Rectal smooth muscle tissue (tissue), 1 donor: ENCODE measurements around the gene GRAMD1A.
"Not testable (repeated sequence)": the region's sequence is repeated elsewhere in the genome, so short reads cannot be mapped to it uniquely, and the experiment has no call there.

Experiments
- H3K27ac ChIP-seq: one replicate; pipeline ENCODE4 v1.7.0; 2013; ENCODE audit warnings: low read depth, low read length, inconsistent platforms
- H3K27me3 ChIP-seq: one replicate; pipeline ENCODE4 v1.7.0; 2013; ENCODE audit warnings: low read length; ENCODE audit not compliant: control insufficient read depth, insufficient read depth
- H3K36me3 ChIP-seq: one replicate; pipeline ENCODE4 v1.7.0; 2013; ENCODE audit warnings: low read length; ENCODE audit not compliant: control insufficient read depth, insufficient read depth
- H3K4me1 ChIP-seq: one replicate; pipeline ENCODE4 v1.7.0; 2013; ENCODE audit warnings: low read length; ENCODE audit not compliant: control insufficient read depth, insufficient read depth
- H3K4me3 ChIP-seq: one replicate; pipeline ENCODE4 v1.7.0; 2013; ENCODE audit warnings: low read length
- H3K9ac ChIP-seq: one replicate; pipeline ENCODE4 v1.7.0; 2013; ENCODE audit warnings: low read length

Gene GRAMD1A

DNA sequence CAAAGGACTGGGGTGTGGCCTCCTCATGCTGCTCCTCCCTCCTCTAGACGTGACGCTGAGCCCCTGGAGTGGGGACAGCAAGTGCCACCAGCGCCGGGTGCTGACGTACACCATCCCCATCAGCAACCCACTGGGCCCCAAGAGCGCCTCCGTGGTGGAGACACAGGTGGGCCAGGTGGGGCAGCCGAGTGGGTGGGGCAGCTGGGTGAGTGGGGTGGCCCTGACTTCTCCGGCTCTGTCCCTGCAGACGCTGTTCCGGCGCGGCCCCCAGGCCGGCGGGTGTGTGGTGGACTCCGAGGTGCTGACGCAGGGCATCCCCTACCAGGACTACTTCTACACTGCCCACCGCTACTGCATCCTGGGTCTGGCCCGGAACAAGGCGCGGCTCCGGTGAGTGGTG lies 19.0 kb downstream of the GRAMD1A start:
- H3K36me3 ChIP-seq: peaks cover 48% of the 10 kb centered on the region

DNA sequence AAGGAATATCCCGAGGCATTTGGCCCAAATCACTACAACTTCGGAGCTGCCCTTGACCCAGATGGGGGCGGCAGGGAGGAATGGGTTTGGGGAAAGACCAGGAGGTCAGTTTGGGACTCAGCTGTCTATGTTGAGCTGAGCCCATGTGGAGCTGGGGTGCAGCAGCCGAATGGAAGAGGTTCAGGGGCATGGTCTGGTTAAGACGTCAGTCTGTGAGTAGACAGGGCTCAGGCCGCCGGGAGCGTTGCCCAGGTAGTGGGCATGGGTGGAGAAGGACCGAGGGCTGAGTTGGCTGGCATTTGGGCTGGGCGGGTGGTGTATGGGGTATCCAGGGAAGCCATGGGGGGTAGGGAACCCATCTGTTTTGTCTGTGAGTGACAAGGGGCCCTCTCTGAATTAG lies 20.9 kb downstream of the GRAMD1A start:
- H3K4me1 ChIP-seq: no peaks in the 10 kb centered on the region
- peaks cover 50% of the 10 kb centered on the region for H3K36me3 ChIP-seq
- no peak overlapping the region for H3K4me3 ChIP-seq
- H3K27me3 ChIP-seq: no peaks in the 10 kb centered on the region
- H3K27ac ChIP-seq: no peak overlapping the region
- no peak overlapping the region for H3K9ac ChIP-seq

More for the DNA sequence above, 19.0 kb downstream of the GRAMD1A start:
- H3K4me1 ChIP-seq: no peaks in the 10 kb centered on the region
- no peaks in the 10 kb centered on the region for H3K27me3 ChIP-seq
- no peak overlapping the region for H3K4me3 ChIP-seq
- H3K9ac ChIP-seq: no peak overlapping the region
- H3K27ac ChIP-seq: no peak overlapping the region

DNA sequence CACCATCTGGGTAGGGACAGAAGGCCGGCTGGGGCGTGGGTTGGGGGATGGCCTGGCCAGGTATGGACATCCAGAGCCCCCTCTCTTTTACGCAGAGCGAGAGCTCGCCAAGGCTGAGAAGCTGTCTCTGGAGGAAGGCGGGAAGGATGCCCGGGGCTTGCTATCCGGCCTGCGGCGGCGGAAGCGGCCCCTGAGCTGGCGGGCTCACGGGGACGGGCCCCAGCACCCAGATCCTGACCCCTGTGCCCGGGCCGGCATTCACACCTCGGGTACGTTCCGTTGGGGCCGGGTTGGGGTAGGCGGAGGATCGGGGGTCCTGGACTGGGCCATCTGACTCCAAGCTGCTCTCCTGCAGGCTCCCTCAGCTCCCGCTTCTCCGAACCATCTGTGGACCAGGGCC lies 21.5 kb downstream of the GRAMD1A start:
- no peak overlapping the region for H3K9ac ChIP-seq
- H3K4me1 ChIP-seq: no peaks in the 10 kb centered on the region
- no peak overlapping the region for H3K4me3 ChIP-seq
- peaks cover 49% of the 10 kb centered on the region for H3K36me3 ChIP-seq
- no peaks in the 10 kb centered on the region for H3K27me3 ChIP-seq
- no peak overlapping the region for H3K27ac ChIP-seq

DNA sequence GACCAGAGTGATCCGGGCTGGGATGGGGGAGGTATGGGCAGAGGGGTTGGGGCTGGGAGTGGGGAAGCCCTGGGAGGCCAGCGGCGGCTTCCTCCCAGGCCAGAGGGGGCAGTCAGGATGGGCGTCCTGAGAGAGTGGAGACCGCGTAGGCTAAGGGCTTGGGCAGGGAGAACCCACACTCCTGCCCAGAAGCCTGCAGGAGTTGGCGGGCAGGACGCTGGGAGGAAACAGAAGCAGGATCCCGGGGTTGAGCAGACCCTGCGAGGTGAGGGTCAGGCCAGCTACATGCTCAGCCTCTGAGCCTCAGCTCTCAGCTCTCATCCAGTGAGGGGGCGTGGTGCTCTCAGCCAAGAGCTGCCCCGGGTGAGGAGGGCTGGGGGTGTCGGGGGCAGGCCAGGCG lies 22.3 kb downstream of the GRAMD1A start:
- H3K9ac ChIP-seq: no peak overlapping the region
- H3K4me1 ChIP-seq: no peaks in the 10 kb centered on the region
- H3K36me3 ChIP-seq: peaks cover 47% of the 10 kb centered on the region
- H3K27me3 ChIP-seq: no peaks in the 10 kb centered on the region
- H3K27ac ChIP-seq: no peak overlapping the region
- no peak overlapping the region for H3K4me3 ChIP-seq

DNA sequence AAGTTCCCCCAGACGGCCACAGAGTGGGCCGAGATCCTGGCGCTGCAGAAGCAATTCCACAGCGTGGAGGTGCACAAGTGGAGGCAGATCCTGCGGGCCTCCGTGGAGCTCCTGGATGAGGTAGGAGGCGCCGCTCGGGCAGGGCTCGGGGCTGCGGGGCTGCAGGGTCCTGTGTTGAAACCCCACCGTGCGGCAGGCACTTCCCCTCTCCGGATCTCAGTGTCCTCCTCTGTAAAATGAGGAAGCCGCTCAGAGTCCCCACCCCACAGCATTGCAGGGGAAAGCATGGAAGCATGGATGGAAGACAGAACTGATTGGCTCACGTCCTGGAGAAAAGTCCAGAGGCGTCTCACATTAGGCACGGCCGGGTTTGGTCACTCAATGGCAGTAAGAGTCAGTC lies 23.3 kb downstream of the GRAMD1A start:
- peaks cover 47% of the 10 kb centered on the region for H3K36me3 ChIP-seq
- H3K4me3 ChIP-seq: no peak overlapping the region
- H3K27me3 ChIP-seq: no peaks in the 10 kb centered on the region
- no peak overlapping the region for H3K27ac ChIP-seq
- H3K9ac ChIP-seq: no peak overlapping the region
- H3K4me1 ChIP-seq: no peaks in the 10 kb centered on the region

DNA sequence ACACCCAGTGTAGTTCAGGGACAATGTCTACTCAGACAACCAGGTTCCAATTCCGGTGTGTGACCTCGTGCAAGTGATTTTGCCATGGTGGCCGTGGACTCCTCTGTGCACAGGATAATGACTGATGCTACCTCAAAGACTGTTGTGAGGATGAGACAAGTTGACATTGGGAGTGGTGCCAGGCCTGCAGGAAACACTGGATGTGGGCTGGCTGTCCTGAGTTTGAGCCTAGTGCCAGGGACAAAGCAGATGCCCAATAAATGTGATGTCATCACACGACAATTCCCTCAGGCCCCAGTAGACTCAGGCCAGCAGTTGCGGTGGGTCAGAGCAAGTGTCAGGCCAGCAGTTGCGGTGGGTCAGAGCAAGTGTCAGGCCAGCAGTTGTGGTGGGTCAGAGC lies 24.0 kb downstream of the GRAMD1A start:
- H3K36me3 ChIP-seq: peaks cover 42% of the 10 kb centered on the region
- no peak overlapping the region for H3K9ac ChIP-seq
- no peak overlapping the region for H3K4me3 ChIP-seq
- no peaks in the 10 kb centered on the region for H3K4me1 ChIP-seq
- no peaks in the 10 kb centered on the region for H3K27me3 ChIP-seq
- no peak overlapping the region for H3K27ac ChIP-seq

DNA sequence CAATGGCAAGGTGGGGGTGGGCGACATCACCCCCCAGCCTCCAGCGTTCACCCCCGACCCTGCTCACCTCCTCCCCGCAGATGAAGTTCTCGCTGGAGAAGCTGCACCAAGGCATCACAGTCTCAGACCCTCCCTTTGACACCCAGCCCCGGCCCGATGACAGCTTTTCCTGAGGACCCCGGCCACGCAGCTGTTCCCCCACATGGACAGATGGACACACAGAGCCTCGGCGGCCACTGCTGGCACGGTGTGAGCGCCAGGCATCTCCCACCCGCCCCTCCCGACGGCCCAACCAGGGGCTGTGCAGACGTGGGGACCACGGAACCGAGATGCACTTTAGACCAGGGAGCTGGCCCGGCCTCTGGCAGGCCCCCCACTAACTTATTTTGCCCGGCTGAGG lies 25.8 kb downstream of the GRAMD1A start:
- Histone ChIP-seq H3K27ac (no peak overlapping the region), H3K4me3 (no peak overlapping the region), H3K9ac (no peak overlapping the region), H3K4me1 (peaks cover 4% of the 10 kb centered on the region), H3K27me3 (no peaks in the 10 kb centered on the region), H3K36me3 (peaks cover 29% of the 10 kb centered on the region)

DNA sequence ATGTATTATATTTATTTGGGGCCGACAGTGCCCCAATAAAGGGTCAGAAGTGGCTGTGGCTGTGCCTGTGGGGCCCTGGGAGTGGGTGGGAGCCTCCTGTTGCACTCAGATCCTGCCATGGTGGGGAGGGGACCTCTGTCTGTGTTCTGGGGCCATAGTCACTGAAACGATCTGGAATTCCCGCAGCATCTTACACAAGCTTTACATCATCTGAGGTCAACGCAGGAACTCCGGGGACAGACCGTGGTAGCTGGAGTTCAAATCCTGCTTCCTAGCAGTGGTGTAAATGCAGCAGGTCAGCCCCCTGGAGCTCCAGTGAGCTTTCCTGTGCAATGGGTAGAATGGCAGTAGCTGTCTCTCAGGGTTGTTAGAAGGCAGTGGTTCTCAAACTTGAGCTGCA lies 26.3 kb downstream of the GRAMD1A start:
- H3K36me3 ChIP-seq: peaks cover 25% of the 10 kb centered on the region
- H3K27ac ChIP-seq: no peak overlapping the region
- H3K4me3 ChIP-seq: no peak overlapping the region
- H3K9ac ChIP-seq: no peak overlapping the region
- H3K27me3 ChIP-seq: no peaks in the 10 kb centered on the region
- H3K4me1 ChIP-seq: peaks cover 4% of the 10 kb centered on the region

DNA sequence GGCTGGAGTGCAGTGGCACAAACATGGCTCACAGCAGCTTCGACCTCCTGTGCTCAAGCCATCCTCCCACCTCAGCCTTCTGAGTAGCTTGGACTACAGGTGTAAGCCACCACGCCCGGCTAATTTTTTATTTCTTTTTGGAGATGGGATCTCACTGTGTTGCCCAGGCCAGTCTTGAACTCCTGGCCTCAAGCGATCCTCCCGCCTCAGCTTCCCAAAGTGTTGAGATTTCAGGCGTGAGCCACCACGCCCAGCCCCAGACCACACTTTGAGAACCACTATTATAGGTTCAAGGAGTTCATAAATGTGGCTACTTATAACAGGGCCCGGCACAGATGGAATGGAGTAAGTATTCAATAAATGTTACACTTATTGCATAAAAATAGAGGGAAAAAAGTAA lies 26.9 kb downstream of the GRAMD1A start:
- peaks cover 4% of the 10 kb centered on the region for H3K4me1 ChIP-seq
- H3K27ac ChIP-seq: no peak overlapping the region
- no peak overlapping the region for H3K4me3 ChIP-seq
- H3K9ac ChIP-seq: no peak overlapping the region
- H3K27me3 ChIP-seq: no peaks in the 10 kb centered on the region
- H3K36me3 ChIP-seq: peaks cover 22% of the 10 kb centered on the region

DNA sequence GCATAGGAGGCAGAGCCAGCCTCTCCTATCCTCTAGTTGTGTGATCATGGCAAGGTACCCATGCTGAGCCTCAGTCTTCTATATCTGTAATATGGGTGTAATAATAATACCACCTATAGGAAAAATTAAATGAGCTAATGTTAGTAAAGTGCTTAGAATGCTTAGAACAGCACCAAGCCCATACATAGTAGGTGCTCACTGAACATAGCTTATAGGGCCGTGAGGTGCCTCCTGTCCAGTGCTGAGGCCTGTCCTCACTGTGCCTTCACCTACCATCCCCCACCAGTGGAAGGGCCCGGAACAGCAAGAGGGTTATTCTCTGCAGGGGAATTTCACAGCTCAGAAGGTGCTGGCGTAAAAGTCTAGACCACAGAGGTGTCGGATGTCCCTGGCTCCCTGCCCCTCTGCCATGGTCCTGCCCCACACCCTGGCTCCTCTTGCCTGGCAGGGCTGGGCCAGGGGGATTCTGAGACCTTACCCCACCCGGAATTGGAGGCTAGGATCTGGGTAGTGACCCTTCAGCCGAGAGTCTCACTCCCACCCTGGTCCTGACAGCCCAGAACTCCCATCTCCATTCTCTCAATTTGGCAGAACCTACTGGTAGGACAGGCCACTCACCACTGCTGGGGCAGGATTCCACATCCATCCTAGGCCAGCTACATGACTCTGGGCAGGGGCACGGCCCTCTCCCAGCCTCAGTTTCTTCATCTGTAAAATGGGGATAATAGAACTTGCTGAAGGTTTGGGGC lies 27.9 kb downstream of the GRAMD1A start:
- Histone ChIP-seq H3K27ac (no peak overlapping the region), H3K36me3 (peaks cover 19% of the 10 kb centered on the region), H3K4me3 (no peak overlapping the region), H3K27me3 (no peaks in the 10 kb centered on the region), H3K9ac (no peak overlapping the region), H3K4me1 (peaks cover 4% of the 10 kb centered on the region)

DNA sequence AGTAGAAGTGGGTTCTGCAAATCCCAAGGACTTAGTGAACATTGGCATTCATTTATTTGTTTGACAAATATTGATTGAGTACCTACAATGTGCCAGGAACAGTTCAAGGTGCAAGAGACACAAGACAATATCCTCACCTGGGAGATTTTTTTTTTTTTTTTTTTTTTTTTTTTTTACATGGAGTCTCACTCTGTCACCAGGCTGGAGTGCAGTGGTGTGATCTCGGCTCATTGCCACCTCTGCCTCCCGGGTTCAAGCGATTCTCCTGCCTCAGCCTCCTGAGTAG lies 28.4 kb downstream of the GRAMD1A start:
- not testable (repeated sequence) for H3K4me1 ChIP-seq, H3K4me3 ChIP-seq, H3K27me3 ChIP-seq, H3K9ac ChIP-seq, H3K27ac ChIP-seq
- peaks cover 17% of the 10 kb centered on the region for H3K36me3 ChIP-seq

DNA sequence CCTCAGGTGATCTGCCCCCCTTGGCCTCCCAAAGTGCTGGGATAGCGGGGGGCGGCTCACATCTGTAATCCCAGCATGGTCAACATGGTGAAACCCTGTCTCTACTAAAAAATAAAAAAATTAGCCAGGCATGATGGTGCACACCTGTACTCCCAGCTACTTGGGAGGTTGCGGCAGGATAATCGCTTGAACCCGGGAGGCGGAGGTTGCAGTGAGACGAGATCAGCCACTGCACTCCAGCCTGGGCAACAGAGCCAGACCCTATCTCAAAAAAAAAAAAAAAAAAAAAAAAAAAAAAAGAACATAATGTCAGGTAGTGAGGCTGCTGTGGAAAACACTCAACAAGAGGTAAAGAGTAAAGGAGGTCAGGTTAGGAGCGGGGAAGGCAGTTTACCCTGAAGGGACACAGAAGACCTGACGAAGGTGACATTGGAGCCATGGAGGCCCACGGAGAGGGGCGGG lies 29.2 kb downstream of the GRAMD1A start:
- H3K36me3 ChIP-seq, H3K27ac ChIP-seq: not testable (repeated sequence)

DNA sequence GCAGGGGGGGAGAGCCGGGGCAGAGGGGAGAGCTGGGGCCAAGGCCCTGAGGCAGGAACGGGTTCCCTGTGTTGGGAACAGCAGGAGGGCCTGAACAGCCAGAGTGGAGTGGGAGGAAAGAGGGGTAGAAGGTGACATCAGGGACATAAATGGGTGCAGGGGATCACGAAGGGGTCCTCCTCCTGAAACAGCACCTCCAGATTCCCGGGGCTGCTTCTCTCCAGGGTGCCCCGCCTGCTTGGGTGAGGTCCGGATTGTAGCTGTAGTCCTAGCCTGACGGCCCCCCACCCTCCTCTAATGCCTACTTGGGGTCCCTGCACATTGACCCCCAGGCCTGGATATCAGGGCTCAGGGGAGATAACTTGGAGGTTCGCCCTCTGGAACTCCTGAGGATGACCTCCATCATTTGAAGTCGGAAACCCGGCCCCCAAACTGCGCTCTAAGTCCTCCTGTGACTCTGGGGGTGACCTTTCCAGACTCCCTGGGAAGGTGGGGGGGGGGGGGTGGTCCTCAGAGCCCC lies 29.7 kb downstream of the GRAMD1A start:
- peak overlapping the region; percentile 52 for H3K4me3 ChIP-seq
- peaks cover 4% of the 10 kb centered on the region for H3K4me1 ChIP-seq
- no peak overlapping the region for H3K9ac ChIP-seq
- H3K27me3 ChIP-seq: no peaks in the 10 kb centered on the region
- no peak overlapping the region for H3K27ac ChIP-seq
- H3K36me3 ChIP-seq: peaks cover 8% of the 10 kb centered on the region

More for the DNA sequence above, 29.2 kb downstream of the GRAMD1A start:
- H3K4me1 ChIP-seq, H3K27me3 ChIP-seq, H3K4me3 ChIP-seq, H3K9ac ChIP-seq: not testable (repeated sequence)
